ENCODE measurements around the gene NUP43. TPM values are rescaled to one million over a fixed set of nuclear protein-coding genes. Genes with fewer than 3 reads are reported as not detected.
"Not testable (repeated sequence)": the region's sequence is repeated elsewhere in the genome, so short reads cannot be mapped to it uniquely, and the experiment has no call there.

Gene NUP43
- total and polyA plus RNA-seq, 2 of the 13 experiments (the other 11 are each of a cell fraction or from before 2014, with no cell fraction given): 38.9 to 85.1 TPM

DNA sequence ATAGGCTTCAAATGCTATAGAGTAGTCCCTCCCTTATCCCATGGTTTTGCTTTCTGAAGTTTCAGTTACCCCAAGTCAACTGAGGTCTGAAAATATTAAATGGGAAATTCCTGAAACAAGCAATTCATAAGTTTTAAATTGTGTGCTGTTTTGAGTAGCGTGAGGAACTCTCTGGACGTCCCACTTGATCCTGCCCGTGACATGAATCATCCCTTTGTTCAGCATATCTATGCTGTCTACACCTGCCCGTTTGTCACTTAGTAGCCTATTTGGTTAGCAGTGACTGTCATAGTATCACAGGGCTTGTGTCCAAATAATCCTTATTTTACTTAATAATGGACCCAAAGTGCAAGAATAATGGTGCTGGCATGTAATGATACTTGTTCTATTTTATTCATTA lies 8.2 kb upstream of the NUP43 start (continued):
- no peak for TF ChIP-seq STAT6 (CRISPR knock-in tag; IDR thresholded peaks at IDR 0.05; ENCODE audit: borderline replicate concordance)
- no peak for TF ChIP-seq PHB2 (IDR thresholded peaks at IDR 0.05; ENCODE audit: partially characterized antibody)
- peak; percentile 31; the same call in 1 of the 2 replicates for TF ChIP-seq SOX5 (CRISPR knock-in tag; IDR thresholded peaks at IDR 0.05; ENCODE audit: borderline replicate concordance)
- no peak for TF ChIP-seq ZNF605 (CRISPR knock-in tag; IDR thresholded peaks at IDR 0.05)
- TF ChIP-seq TRIM22 (IDR thresholded peaks at IDR 0.05): no peak
- no peak for TF ChIP-seq NR2F6 (IDR thresholded peaks at IDR 0.05)
- TF ChIP-seq NR2F6 (CRISPR knock-in tag; IDR thresholded peaks at IDR 0.05): no peak
- TF ChIP-seq DBP (CRISPR knock-in tag; IDR thresholded peaks at IDR 0.05; ENCODE audit: not compliant biosample characterization): no peak
- TF ChIP-seq FOSL2 (CRISPR knock-in tag; IDR thresholded peaks at IDR 0.05): peak; percentile 54; the same call in 1 of the 2 replicates

DNA sequence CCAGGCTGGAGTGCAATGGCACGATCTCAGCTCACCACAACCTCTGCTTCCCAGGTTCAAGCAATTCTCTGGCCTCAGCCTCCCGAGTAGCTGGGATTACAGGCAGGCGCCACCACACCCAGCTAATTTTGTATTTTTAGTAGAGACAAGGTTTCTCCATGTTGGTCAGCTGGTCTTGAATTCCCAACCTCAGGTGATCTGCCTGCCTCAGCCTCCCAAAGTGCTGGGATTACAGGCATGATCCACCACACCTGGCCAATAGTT lies 7.0 kb upstream of the NUP43 start:
- H3K27ac ChIP-seq (ENCODE audit: extremely low read length, insufficient read depth, low read length); in situ Hi-C loops (cut with HindIII; ENCODE audit: extremely low pct_ligation_motif_present, low pct_unique_long_range_greater_than_20kb); BruUV-seq (replicated peaks); FAIRE-seq; H3K36me3 ChIP-seq (replicated peaks in 1 of 2; ENCODE audit: control insufficient read depth in 1 of 2, insufficient read depth in 2 of 2, low read length in 2 of 2); H3K4me3 ChIP-seq (replicated peaks in 1 of 3; ENCODE audit: insufficient read depth in 1 of 3, low read depth in 2 of 3, low read length in 3 of 3); intact Hi-C loops (cut with micrococcal nuclease; ENCODE audit: unreplicated experiment); H3K9ac ChIP-seq (ENCODE audit: insufficient read depth, low read depth, low read length); H2AFZ ChIP-seq (ENCODE audit: low read length); H3K27me3 ChIP-seq (ENCODE audit: control insufficient read depth in 1 of 2, insufficient read depth in 2 of 2, low read length in 2 of 2); CTCF ChIA-PET (ENCODE audit: low intra/inter-chr PET ratio, low total read pairs); DNase-seq (ENCODE audit: low spot score); H3K9me3 ChIP-seq (ENCODE audit: low read length); ATAC-seq: not testable (repeated sequence)
- 98% methylated on average over 3 of the region's 3 CpGs for WGBS (ENCODE audit: low lambda C conversion rate)
- peak; percentile 52; the same call in 1 of the 2 replicates for TF ChIP-seq ZNF460 (CRISPR knock-in tag; IDR thresholded peaks at IDR 0.05; ENCODE audit: borderline replicate concordance)
- POLR2A ChIA-PET: interaction anchor here (1.9 kb wide), 1 partner anchor 35 kb away, joined by 8 read pairs; the partner anchor contains the start of gene LATS1
- H3K4me2 ChIP-seq (ENCODE audit: low read depth, low read length): 0 out of 2 replicates have a peak overlapping the region, but pooled peaks have one; percentile 9
- peaks cover 55% of the 10 kb centered on the region for H3K4me1 ChIP-seq (ENCODE audit: insufficient read depth, low read length)
- peaks cover 82% of the 10 kb centered on the region for H3K79me2 ChIP-seq (ENCODE audit: insufficient read depth, low read length)
- H4K20me1 ChIP-seq (ENCODE audit: insufficient read depth, low read length): peaks cover 33% of the 10 kb centered on the region

All from HepG2 (cell line).